Panc1 (cell line): ENCODE results near the gene CA5A. TPM values are rescaled to one million over a fixed set of nuclear protein-coding genes. Genes with fewer than 3 reads are reported as not detected.

Experiments used
- ATAC-seq: fragments of 200-7000 bp; cut with Tn5 transposase; 2 replicates; pipeline ENCODE4 v1.9.1; 2020; ENCODE audit warnings: mild to moderate bottlenecking, moderate library complexity
- BruUV-seq: library from RNA; stranded (reverse); fragments of 400-500 nt; replicated peaks from 2 replicates; lab custom pipeline; 2021; lab: Mats Ljungman, UMichigan
- CTCF ChIA-PET: fragments of 300-600 bp; sonication (Branson Sonifier 250); formaldehyde crosslinking; loops from one replicate; lab custom pipeline; 2022; ENCODE audit warnings: antibody characterized with exemption; lab: Charles Lee
- POLR2A ChIA-PET: fragments of 300-600 bp; sonication (Branson Sonifier 250); formaldehyde crosslinking; loops from one replicate; lab custom pipeline; 2022; ENCODE audit warnings: antibody characterized with exemption; lab: Charles Lee
- DNase-seq: peaks from one replicate; pipeline ENCODE4 v3.0.0-alpha.2; 2010; ENCODE audit warnings: low read depth, low spot score
- H3K27ac ChIP-seq: 2 replicates; pipeline ENCODE4 v1.5.1; 2011; ENCODE audit warnings: mild to moderate bottlenecking, low read length, inconsistent platforms
- H3K27me3 ChIP-seq: fragments of 200-500 bp; sonication (Bioruptor generic); 2 replicates; pipeline ENCODE4 v1.6.0; 2014; ENCODE audit warnings: low read length, inconsistent platforms; ENCODE audit not compliant: control insufficient read depth, insufficient read depth
- H3K36me3 ChIP-seq: fragments of 200-500 bp; sonication (Bioruptor generic); 2 replicates; pipeline ENCODE4 v1.5.1; 2014; ENCODE audit warnings: inconsistent platforms, mild to moderate bottlenecking, low read length, moderate library complexity; ENCODE audit not compliant: control insufficient read depth, insufficient read depth
- H3K4me1 ChIP-seq: 2 replicates; pipeline ENCODE4 v1.5.1; 2011; ENCODE audit warnings: inconsistent platforms, mild to moderate bottlenecking, low read length, moderate library complexity; ENCODE audit not compliant: control insufficient read depth, insufficient read depth
- H3K4me3 ChIP-seq, 2 experiments: 2 replicates each; pipeline ENCODE4 v1.5.1; 2011 to 2012; ENCODE audit warnings: low read depth in 2 of 2, low read length in 2 of 2, mild to moderate bottlenecking in 2 of 2, inconsistent platforms in 1 of 2, moderate library complexity in 1 of 2
- H3K9me3 ChIP-seq: fragments of 200-500 bp; sonication (Bioruptor generic); 2 replicates; pipeline ENCODE4 v1.5.1; 2014; ENCODE audit warnings: low read depth, mild to moderate bottlenecking, inconsistent platforms, low read length, moderate library complexity; ENCODE audit not compliant: control insufficient read depth, insufficient read depth
- CTCF ChIP-seq: fragments of 450-650 bp; IDR thresholded peaks from 2 replicates; pipeline ENCODE4 v1.5.1; 2017; ENCODE audit warnings: mild to moderate bottlenecking
- POLR2AphosphoS5 ChIP-seq: IDR thresholded peaks from 2 replicates; pipeline ENCODE4 v1.6.1; 2012; ENCODE audit warnings: mild to moderate bottlenecking, low read depth, low read length, moderate library complexity
- REST ChIP-seq, 2 experiments: IDR thresholded peaks; 2 replicates each; pipeline ENCODE4 v1.6.1; 2011 to 2012; ENCODE audit warnings: low read depth in 2 of 2, control low read depth in 1 of 2, low read length in 1 of 2, mild to moderate bottlenecking in 1 of 2, moderate library complexity in 1 of 2; ENCODE audit not compliant: insufficient read depth in 1 of 2
- SIN3A ChIP-seq: IDR thresholded peaks from 2 replicates; pipeline ENCODE4 v1.6.1; 2012; ENCODE audit warnings: low read depth, mild to moderate bottlenecking, low read length, moderate library complexity, borderline replicate concordance; ENCODE audit not compliant: insufficient read depth
- TCF7L2 ChIP-seq: IDR thresholded peaks from 2 replicates; pipeline ENCODE4 v1.6.1; 2011; ENCODE audit warnings: mild to moderate bottlenecking, low read depth, low read length, inconsistent platforms
- in situ Hi-C: cut with HindIII; loops from 2 replicates; pipeline ENCODE4 v1.10.0; 2016; ENCODE audit warnings: low sequenced_read_pairs, low pct_unique_long_range_greater_than_20kb
- intact Hi-C: fragments of 100-400 bp; cut with micrococcal nuclease; formaldehyde crosslinking; loops from one replicate; pipeline ENCODE4 v1.10.0; 2022; ENCODE audit not compliant: unreplicated experiment
- total RNA-seq: library from RNA; stranded (reverse); gene quantifications from one replicate; pipeline ENCODE4 v1.2.1, GENCODE V29; 2021; ENCODE audit not compliant: unreplicated experiment

Gene CA5A
- total RNA-seq, 1 experiment from 2014 or later: not detected

- H3K9me3 ChIP-seq: no peaks in the 10 kb centered on the region
- CTCF ChIA-PET: no interaction called here
- DNase-seq (no peak), ATAC-seq (peak; percentile 3)
- H3K27me3 ChIP-seq: no peaks in the 10 kb centered on the region
- H3K36me3 ChIP-seq: peaks cover 4% of the 10 kb centered on the region
- H3K4me3 ChIP-seq: peak overlapping the region in 1 of 2 experiments; percentile 23; a peak in 2 of 4 replicates
- H3K27ac ChIP-seq: peak overlapping the region; percentile 71
- intact Hi-C loops (no loop called here), in situ Hi-C loops (no loop called here)
- no TSS peak for BruUV-seq
- no peak for TF ChIP-seq TCF7L2
- no peak for TF ChIP-seq CTCF
- no peak for TF ChIP-seq REST (IDR thresholded peaks at IDR 0.05; ENCODE audit: insufficient read depth in 1 of 2, low read depth in 2 of 2, low read length in 1 of 2)
- no peak for TF ChIP-seq SIN3A
- TF ChIP-seq POLR2AphosphoS5: no peak
- POLR2A ChIA-PET: no interaction called here
- H3K4me1 ChIP-seq: peaks cover 71% of the 10 kb centered on the region
Measured at GRCh38 chr16:87854053-87854906, 82.0 kb downstream of the CA5A start.

- intact Hi-C loops (no loop called here), in situ Hi-C loops (no loop called here)
- ChIA-PET POLR2A (interaction anchor here (0.6 kb wide), 1 partner anchor 14 kb away, joined by 3 read pairs; no protein-coding TSS in a partner anchor), CTCF (no interaction called here)
- BruUV-seq: no TSS peak
- no peak for DNase-seq
- peaks cover 76% of the 10 kb centered on the region for H3K4me1 ChIP-seq
- peaks cover 4% of the 10 kb centered on the region for H3K36me3 ChIP-seq
- TF ChIP-seq TCF7L2 (no peak), SIN3A (0 out of 2 replicates have a peak, but pooled peaks have one; percentile 54), POLR2AphosphoS5 (peak; percentile 30)
- no peaks in the 10 kb centered on the region for H3K27me3 ChIP-seq
- H3K27ac ChIP-seq: peak overlapping the region; percentile 94
- peak overlapping the region in 1 of 2 experiments; percentile 31; a peak in 3 of 4 replicates for H3K4me3 ChIP-seq
- peak; percentile 36 for ATAC-seq
- H3K9me3 ChIP-seq: no peaks in the 10 kb centered on the region
Measured at GRCh38 chr16:87853411-87854052, 82.8 kb downstream of the CA5A start.
